ENCODE measurements around the gene ACSM2B.
"Not testable (repeated sequence)": the region's sequence is repeated elsewhere in the genome, so short reads cannot be mapped to it uniquely, and the experiment has no call there.

Gene ACSM2B

DNA sequence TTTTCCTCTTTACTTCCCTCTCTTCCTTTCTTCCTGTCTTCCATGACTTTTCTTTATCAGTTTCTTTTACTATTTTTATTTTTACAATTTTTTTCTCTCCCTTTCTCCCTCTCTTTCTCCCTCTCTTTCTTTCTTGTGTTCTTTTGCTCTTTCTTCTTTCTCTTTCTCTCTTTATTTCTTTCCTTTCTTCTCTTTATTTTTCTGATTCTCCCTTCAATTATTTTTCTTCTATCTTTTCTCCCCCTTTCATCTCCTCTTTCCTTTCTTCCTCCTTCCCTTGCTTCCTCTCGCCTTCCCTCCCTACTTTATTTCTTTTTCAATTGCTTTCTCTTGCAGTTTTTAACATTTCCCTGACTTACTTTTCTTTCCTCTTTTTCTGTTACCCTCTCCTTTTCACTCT, 39.5 kb downstream of the ACSM2B start:
- not testable (repeated sequence) for H3K4me3 ChIP-seq (ENCODE audit: low read depth, low read length)

DNA sequence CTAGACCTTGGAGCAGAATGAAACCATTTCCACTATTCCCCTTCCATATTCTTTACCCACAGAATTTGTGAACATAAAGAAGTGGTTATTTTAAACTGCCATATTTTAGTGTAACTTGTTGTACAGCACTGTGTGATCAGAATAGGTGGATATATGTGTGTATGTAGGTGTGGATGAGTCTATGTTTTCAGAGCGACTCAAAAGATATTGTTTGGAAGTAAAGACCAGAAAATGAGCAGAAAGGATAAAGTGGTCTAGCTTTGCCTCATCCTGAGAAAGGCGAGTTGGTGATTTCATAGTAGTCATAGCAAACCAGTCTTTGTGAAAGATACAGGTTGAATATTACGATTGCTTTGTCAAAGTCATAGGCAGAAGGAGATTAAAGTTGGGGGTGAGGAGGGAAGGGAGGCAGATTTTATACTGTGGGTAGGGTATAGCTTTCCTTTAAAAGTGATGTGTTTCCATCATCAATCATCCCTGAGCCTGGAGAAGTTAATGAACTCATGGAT, 43.8 kb downstream of the ACSM2B start:
- not testable (repeated sequence) for H3K4me3 ChIP-seq (ENCODE audit: low read depth, low read length)

- not testable (repeated sequence) for H3K4me3 ChIP-seq (ENCODE audit: low read depth, low read length)
Observed at GRCh38 chr16:20531795-20532194, 44.4 kb downstream of the ACSM2B start.

DNA sequence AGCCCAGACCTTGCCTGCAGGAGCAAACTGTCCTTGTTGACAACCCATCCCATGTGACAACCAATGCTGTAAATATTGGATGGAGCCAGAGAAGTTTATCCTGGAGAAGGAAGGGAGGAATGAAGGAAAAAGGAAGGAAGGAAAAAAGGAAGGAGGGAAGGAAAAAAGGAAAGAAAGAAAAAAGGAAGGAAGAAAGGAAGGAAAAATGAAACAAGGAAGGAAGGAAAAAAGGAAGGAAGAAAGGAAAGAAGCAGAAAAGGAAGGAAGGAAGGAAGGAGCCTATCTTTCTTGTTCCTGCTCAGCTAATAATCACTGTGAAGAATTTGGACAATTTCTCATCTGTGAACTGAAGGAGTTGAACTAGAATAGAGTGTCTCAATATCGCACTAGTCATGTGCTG, 56.1 kb downstream of the ACSM2B start:
- H3K4me3 ChIP-seq (ENCODE audit: low read depth, low read length): no peak overlapping the region

- no peak overlapping the region for H3K4me3 ChIP-seq (ENCODE audit: low read depth, low read length)
Observed at GRCh38 chr16:20519231-20519630, 56.9 kb downstream of the ACSM2B start.

DNA sequence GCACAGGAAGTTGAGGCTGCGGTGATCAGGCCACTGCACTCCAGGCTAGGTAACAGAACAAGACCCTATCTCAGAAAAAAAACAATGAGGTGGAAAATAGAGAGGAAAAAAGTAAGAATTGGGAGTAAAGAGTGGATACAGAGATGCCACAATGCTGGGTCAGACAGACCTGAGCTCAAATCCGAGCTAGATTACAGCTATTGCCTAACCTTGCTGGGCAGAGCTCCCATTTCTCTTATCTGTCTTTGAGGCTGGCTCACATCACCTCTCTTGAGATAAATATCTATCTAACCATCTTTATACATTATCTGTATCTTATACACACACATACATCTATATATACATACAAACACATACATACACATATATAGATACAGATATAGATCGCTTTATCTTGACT, 59.0 kb downstream of the ACSM2B start:
- H3K4me3 ChIP-seq (ENCODE audit: low read depth, low read length): no peak overlapping the region

- H3K4me3 ChIP-seq (ENCODE audit: low read depth, low read length): no peak overlapping the region
Observed at GRCh38 chr16:20515688-20516090, 60.5 kb downstream of the ACSM2B start.

DNA sequence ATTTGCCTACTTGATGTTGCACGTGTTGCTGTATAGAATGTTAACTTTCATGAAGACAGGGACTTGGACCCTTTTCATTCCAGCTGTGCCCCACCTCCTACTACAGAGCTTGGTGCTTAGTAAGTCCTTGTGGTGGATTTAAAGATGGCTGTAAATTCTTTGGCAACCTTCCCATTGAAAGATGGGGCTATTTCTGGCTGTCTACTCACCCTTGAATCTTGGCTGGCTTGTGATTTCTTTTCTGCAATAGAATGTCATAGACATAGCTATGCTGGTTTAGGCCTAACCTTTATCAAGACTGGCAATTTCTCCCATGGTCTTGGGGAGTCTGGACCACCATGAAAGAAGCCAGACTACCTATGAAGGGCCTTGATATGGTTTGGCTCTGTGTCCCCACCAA, 65.8 kb downstream of the ACSM2B start:
- no peak overlapping the region for H3K4me3 ChIP-seq (ENCODE audit: low read depth, low read length)

- H3K4me3 ChIP-seq (ENCODE audit: low read depth, low read length): no peak overlapping the region
Observed at GRCh38 chr16:20507280-20507679, 68.9 kb downstream of the ACSM2B start.

DNA sequence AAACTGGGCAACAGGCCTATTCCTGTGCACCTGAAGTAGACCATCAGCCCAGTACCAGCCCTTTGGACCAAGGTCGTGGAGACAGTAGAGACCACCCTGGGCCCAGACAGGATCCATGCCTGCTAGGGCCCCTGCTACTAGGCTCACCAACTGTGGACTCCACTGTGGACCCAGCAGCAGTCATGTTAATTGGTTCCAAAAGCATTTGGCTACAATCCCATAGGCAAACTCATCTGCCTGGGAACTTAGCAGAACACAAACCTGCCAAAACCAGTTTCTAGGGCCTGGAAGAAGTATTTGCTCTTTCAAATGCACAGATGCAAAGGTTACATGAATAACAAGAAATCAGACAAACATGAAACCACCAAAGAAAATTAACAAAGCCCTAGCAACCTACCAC, 71.7 kb downstream of the ACSM2B start:
- no peak overlapping the region for H3K4me3 ChIP-seq (ENCODE audit: low read depth, low read length)

DNA sequence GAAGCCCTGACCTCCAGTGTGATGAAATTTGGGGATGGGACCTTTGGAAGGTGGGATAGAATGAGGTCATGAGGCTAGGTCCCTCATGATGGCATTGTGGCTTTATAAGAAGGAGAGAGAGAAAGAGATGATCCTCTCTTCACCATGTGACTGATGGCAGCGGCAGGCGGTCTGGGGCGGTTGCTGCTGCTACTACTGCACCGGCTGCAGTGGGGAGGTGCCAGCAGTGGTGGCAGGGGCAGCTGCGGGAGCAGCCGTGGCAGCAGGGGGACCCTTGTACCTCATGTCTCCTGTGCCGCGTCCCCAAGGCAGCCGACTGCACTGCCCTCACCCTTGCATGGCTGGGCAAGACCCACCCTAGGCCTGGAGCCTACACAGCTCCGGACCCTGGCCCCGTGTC, 84.7 kb downstream of the ACSM2B start:
- H3K4me3 ChIP-seq (ENCODE audit: low read depth, low read length): not testable (repeated sequence)

DNA sequence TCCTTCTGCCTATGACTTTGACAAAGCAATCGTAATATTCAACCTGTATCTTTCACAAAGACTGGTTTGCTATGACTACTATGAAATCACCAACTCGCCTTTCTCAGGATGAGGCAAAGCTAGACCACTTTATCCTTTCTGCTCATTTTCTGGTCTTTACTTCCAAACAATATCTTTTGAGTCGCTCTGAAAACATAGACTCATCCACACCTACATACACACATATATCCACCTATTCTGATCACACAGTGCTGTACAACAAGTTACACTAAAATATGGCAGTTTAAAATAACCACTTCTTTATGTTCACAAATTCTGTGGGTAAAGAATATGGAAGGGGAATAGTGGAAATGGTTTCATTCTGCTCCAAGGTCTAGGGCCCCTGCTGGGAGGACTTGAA, 85.2 kb downstream of the ACSM2B start:
- H3K4me3 ChIP-seq (ENCODE audit: low read depth, low read length): not testable (repeated sequence)

All from iPS-11a (cell line).